Neural cell (in vitro differentiated cells): Measurements from ENCODE around the gene ATP13A5. TPM values are rescaled to one million over a fixed set of nuclear protein-coding genes. Genes with fewer than 3 reads are reported as not detected.

Experiments used
- H2AFZ ChIP-seq: fragments of 200-600, 300-800 bp; sonication (generic), shearing (Covaris generic); 2 replicates; pipeline ENCODE4 v1.6.0; 2014; ENCODE audit warnings: low read depth, mild to moderate bottlenecking, antibody characterized with exemption, low read length, moderate library complexity
- H3F3A ChIP-seq: fragments of 200-600 bp; shearing (Covaris generic); 2 replicates; pipeline ENCODE4 v1.6.1; 2016; ENCODE audit warnings: mild to moderate bottlenecking, moderate library complexity, mixed read lengths, antibody characterized with exemption, low read length; ENCODE audit not compliant: insufficient read depth, poor library complexity, severe bottlenecking
- H3K27ac ChIP-seq: fragments of 200-600, 300-800 bp; sonication (generic), shearing (Covaris generic); 2 replicates; pipeline ENCODE4 v1.5.1; 2014; ENCODE audit warnings: mild to moderate bottlenecking, low read length, moderate library complexity
- H3K27me3 ChIP-seq: fragments of 300-800, 200-600 bp; sonication (generic), shearing (Covaris generic); 2 replicates; pipeline ENCODE4 v1.6.0; 2014; ENCODE audit warnings: mild to moderate bottlenecking, low read depth, low read length, moderate library complexity; ENCODE audit not compliant: insufficient read depth
- H3K36me3 ChIP-seq: fragments of 300-800, 200-600 bp; sonication (generic), shearing (Covaris generic); 2 replicates; pipeline ENCODE4 v1.5.1; 2014; ENCODE audit warnings: mild to moderate bottlenecking, antibody characterized with exemption, low read length, moderate library complexity; ENCODE audit not compliant: insufficient read depth
- H3K4me2 ChIP-seq: fragments of 300-800, 200-600 bp; sonication (generic), shearing (Covaris generic); 2 replicates; pipeline ENCODE4 v1.6.0; 2014; ENCODE audit warnings: mild to moderate bottlenecking, low read length
- H3K4me3 ChIP-seq: fragments of 300-800, 200-600 bp; sonication (generic), shearing (Covaris generic); 2 replicates; pipeline ENCODE4 v1.5.1; 2014; ENCODE audit warnings: mild to moderate bottlenecking, low read length, moderate library complexity
- H3K79me2 ChIP-seq: fragments of 200-600 bp; shearing (Covaris generic); replicated peaks from 2 replicates; pipeline ENCODE4 v1.6.0; 2014; ENCODE audit warnings: mild to moderate bottlenecking, low read length, moderate library complexity; ENCODE audit not compliant: insufficient read depth
- H3K9ac ChIP-seq: fragments of 300-800, 200-600 bp; sonication (generic), shearing (Covaris generic); 2 replicates; pipeline ENCODE4 v1.6.1; 2016; ENCODE audit warnings: mild to moderate bottlenecking, low read length, mixed read lengths
- H3K9me2 ChIP-seq: fragments of 200-600 bp; shearing (Covaris generic); 2 replicates; pipeline ENCODE4 v1.6.1; 2016; ENCODE audit warnings: mild to moderate bottlenecking, low read length, mixed read lengths; ENCODE audit not compliant: insufficient read depth
- H3K9me3 ChIP-seq: fragments of 200-600, 300-800 bp; sonication (generic), shearing (Covaris generic); 2 replicates; pipeline ENCODE4 v1.6.1; 2016; ENCODE audit warnings: mild to moderate bottlenecking, mixed run types, low read length, moderate library complexity, mixed read lengths
- H4K20me1 ChIP-seq: fragments of 200-600 bp; shearing (Covaris generic); 2 replicates; pipeline ENCODE4 v1.6.1; 2016; ENCODE audit warnings: mild to moderate bottlenecking, mixed run types; ENCODE audit not compliant: insufficient read depth
- EP300 ChIP-seq: fragments of 450-650 bp; conservative IDR thresholded peaks from 2 replicates; pipeline ENCODE4 v1.6.1; 2014; ENCODE audit warnings: antibody characterized with exemption, mild to moderate bottlenecking, moderate library complexity; ENCODE audit not compliant: poor library complexity, severe bottlenecking
- EZH2 ChIP-seq: fragments of 200-600, 300-800 bp; shearing (Covaris generic), sonication (generic); IDR thresholded peaks from 2 replicates; pipeline ENCODE4 v1.6.1; 2014; ENCODE audit warnings: antibody characterized with exemption, low read length, borderline replicate concordance, mild to moderate bottlenecking; ENCODE audit not compliant: insufficient read depth, poor library complexity, severe bottlenecking
- MXI1 ChIP-seq: fragments of 450-650 bp; conservative IDR thresholded peaks from 2 replicates; pipeline ENCODE4 v1.6.1; 2014; ENCODE audit warnings: antibody characterized with exemption, mild to moderate bottlenecking; ENCODE audit not compliant: poor library complexity, severe bottlenecking
- POLR2AphosphoS5 ChIP-seq: IDR thresholded peaks from 2 replicates; pipeline ENCODE4 v1.6.1; 2012
- RAD21 ChIP-seq: fragments of 450-650 bp; conservative IDR thresholded peaks from 2 replicates; pipeline ENCODE4 v1.6.1; 2014; ENCODE audit warnings: antibody characterized with exemption, mild to moderate bottlenecking, moderate library complexity
- SMC3 ChIP-seq: fragments of 450-650 bp; conservative IDR thresholded peaks from 2 replicates; pipeline ENCODE4 v1.6.1; 2014; ENCODE audit warnings: antibody characterized with exemption, mild to moderate bottlenecking, moderate library complexity; ENCODE audit not compliant: poor library complexity
- TAF1 ChIP-seq: IDR thresholded peaks from 2 replicates; pipeline ENCODE4 v1.6.1; 2012; ENCODE audit warnings: low read depth
- polyA plus RNA-seq: library from polyadenylated mRNA; depleted of rRNA; stranded (reverse); fragments of >200 nt; gene quantifications from 2 replicates; pipeline ENCODE4 v1.2.3, GENCODE V29; 2014
- TF ChIP-seq, protein P1 (sequence below): fragments of 450-650 bp; IDR thresholded peaks from 2 replicates; pipeline ENCODE4 v1.5.1; 2014; ENCODE audit warnings: antibody characterized with exemption, mild to moderate bottlenecking, moderate library complexity; ENCODE audit not compliant: poor library complexity, severe bottlenecking
- TF ChIP-seq, protein P2 (sequence below): IDR thresholded peaks from 2 replicates; pipeline ENCODE4 v1.6.1; 2012; ENCODE audit warnings: borderline replicate concordance

ATP13A5 gene
- polyA plus RNA-seq, 1 donor from 2014 or later = 0.28 TPM

DNA sequence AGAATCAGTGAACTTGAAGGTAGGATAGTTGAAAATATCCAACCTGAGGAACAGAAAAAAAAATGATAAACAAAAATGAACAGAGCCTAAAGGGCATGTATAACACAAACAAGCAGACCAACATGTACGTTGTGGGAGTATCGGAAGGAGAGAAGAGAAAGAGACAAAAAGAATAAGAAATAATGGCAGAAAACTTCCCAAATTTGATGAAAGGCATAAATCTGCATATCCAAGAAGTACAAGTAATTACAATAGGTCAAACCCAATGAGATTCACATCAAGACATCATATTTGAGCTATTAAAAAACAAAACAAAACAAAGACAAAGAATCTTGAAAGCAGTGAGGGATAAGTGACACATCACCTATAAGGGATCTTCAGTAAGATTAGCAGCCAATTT lies 38.1 kb upstream of the ATP13A5 start:
- H3K9ac ChIP-seq = no peak overlapping the region
- H2AFZ ChIP-seq = no peak overlapping the region
- TF ChIP-seq EP300 (no peak), RAD21 (no peak), TAF1 (no peak), MXI1 (no peak), EZH2 (no peak), SMC3 (no peak), POLR2AphosphoS5 (no peak)
- TF ChIP-seq, protein P1, sequence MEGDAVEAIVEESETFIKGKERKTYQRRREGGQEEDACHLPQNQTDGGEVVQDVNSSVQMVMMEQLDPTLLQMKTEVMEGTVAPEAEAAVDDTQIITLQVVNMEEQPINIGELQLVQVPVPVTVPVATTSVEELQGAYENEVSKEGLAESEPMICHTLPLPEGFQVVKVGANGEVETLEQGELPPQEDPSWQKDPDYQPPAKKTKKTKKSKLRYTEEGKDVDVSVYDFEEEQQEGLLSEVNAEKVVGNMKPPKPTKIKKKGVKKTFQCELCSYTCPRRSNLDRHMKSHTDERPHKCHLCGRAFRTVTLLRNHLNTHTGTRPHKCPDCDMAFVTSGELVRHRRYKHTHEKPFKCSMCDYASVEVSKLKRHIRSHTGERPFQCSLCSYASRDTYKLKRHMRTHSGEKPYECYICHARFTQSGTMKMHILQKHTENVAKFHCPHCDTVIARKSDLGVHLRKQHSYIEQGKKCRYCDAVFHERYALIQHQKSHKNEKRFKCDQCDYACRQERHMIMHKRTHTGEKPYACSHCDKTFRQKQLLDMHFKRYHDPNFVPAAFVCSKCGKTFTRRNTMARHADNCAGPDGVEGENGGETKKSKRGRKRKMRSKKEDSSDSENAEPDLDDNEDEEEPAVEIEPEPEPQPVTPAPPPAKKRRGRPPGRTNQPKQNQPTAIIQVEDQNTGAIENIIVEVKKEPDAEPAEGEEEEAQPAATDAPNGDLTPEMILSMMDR = no peak
- TF ChIP-seq, protein P2, sequence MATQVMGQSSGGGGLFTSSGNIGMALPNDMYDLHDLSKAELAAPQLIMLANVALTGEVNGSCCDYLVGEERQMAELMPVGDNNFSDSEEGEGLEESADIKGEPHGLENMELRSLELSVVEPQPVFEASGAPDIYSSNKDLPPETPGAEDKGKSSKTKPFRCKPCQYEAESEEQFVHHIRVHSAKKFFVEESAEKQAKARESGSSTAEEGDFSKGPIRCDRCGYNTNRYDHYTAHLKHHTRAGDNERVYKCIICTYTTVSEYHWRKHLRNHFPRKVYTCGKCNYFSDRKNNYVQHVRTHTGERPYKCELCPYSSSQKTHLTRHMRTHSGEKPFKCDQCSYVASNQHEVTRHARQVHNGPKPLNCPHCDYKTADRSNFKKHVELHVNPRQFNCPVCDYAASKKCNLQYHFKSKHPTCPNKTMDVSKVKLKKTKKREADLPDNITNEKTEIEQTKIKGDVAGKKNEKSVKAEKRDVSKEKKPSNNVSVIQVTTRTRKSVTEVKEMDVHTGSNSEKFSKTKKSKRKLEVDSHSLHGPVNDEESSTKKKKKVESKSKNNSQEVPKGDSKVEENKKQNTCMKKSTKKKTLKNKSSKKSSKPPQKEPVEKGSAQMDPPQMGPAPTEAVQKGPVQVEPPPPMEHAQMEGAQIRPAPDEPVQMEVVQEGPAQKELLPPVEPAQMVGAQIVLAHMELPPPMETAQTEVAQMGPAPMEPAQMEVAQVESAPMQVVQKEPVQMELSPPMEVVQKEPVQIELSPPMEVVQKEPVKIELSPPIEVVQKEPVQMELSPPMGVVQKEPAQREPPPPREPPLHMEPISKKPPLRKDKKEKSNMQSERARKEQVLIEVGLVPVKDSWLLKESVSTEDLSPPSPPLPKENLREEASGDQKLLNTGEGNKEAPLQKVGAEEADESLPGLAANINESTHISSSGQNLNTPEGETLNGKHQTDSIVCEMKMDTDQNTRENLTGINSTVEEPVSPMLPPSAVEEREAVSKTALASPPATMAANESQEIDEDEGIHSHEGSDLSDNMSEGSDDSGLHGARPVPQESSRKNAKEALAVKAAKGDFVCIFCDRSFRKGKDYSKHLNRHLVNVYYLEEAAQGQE = no peak
- no peak overlapping the region for H3K4me2 ChIP-seq
- no peaks in the 10 kb centered on the region for H3K79me2 ChIP-seq
- H3K36me3 ChIP-seq = no peaks in the 10 kb centered on the region
- H3F3A ChIP-seq = no peaks in the 10 kb centered on the region
- H3K27me3 ChIP-seq = no peaks in the 10 kb centered on the region
- H4K20me1 ChIP-seq = no peaks in the 10 kb centered on the region
- no peak overlapping the region for H3K4me3 ChIP-seq
- H3K27ac ChIP-seq = no peak overlapping the region
- H3K9me2 ChIP-seq = no peaks in the 10 kb centered on the region
- peaks cover 7% of the 10 kb centered on the region for H3K9me3 ChIP-seq

DNA sequence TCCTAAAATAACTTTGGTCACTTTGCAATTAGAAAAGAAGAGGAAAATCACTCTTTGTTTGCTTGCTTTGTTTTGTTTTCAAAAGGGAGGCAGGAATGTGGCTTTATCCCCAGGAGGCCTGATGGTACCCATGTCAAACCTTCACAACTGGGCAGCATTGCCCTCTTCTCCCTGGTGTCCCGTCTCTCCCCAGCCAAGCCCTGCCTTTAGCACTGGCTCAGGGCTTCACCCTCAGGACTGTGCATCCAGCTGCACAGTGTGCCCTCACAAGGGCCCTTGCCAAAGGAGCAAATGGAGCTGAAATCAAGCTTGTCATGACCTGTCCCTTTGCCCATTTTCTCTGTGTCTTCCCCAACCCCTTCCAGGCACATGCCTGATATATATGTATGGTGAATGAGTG lies 29.1 kb upstream of the ATP13A5 start:
- no peak overlapping the region for H3K27ac ChIP-seq
- TF ChIP-seq, protein P1 = no peak
- TF ChIP-seq SMC3 (no peak), MXI1 (no peak), TAF1 (no peak), EP300 (no peak), POLR2AphosphoS5 (no peak), RAD21 (no peak), EZH2 (no peak)
- TF ChIP-seq, protein P2 = no peak
- H3K27me3 ChIP-seq = no peaks in the 10 kb centered on the region
- no peaks in the 10 kb centered on the region for H3K9me3 ChIP-seq
- no peak overlapping the region for H3K4me2 ChIP-seq
- H2AFZ ChIP-seq = no peak overlapping the region
- H4K20me1 ChIP-seq = no peaks in the 10 kb centered on the region
- no peaks in the 10 kb centered on the region for H3K79me2 ChIP-seq
- no peak overlapping the region for H3K4me3 ChIP-seq
- H3K9ac ChIP-seq = no peak overlapping the region
- no peaks in the 10 kb centered on the region for H3K9me2 ChIP-seq
- H3F3A ChIP-seq = no peaks in the 10 kb centered on the region
- H3K36me3 ChIP-seq = no peaks in the 10 kb centered on the region
